Ascending aorta (tissue), 2 donors: ENCODE results near the gene STXBP5. TPM values are rescaled to one million over a fixed set of nuclear protein-coding genes. Genes with fewer than 3 reads are reported as not detected.

ENCODE experiments used
- DNase-seq, 2 donors: peaks; one replicate each; pipeline ENCODE4 v3.0.0-alpha.2; 2019; ENCODE audit warnings: low spot score in 2 of 2
- H3K27ac ChIP-seq, 2 donors: fragments of 200-600 bp; sonication (generic); one replicate each; pipeline ENCODE4 v1.5.1; 2016 to 2017; ENCODE audit warnings: mild to moderate bottlenecking in 1 of 2
- H3K27me3 ChIP-seq: fragments of 200-600 bp; sonication (generic); one replicate; pipeline ENCODE4 v1.5.1; 2017
- H3K36me3 ChIP-seq, 2 donors: fragments of 200-600 bp; sonication (generic); one replicate each; pipeline ENCODE4 v1.5.1; 2016
- H3K4me1 ChIP-seq, 2 donors: fragments of 200-600 bp; sonication (generic); one replicate each; pipeline ENCODE4 v1.5.1; 2016 to 2017; ENCODE audit warnings: mild to moderate bottlenecking in 1 of 2
- H3K4me3 ChIP-seq, 2 donors: fragments of 200-600 bp; sonication (generic); one replicate each; pipeline ENCODE4 v1.5.1; 2016 to 2017; ENCODE audit warnings: mild to moderate bottlenecking in 1 of 2
- H3K9me3 ChIP-seq, 2 donors: fragments of 200-600 bp; sonication (generic); one replicate each; pipeline ENCODE4 v1.5.1; 2016
- intact Hi-C: fragments of 100-400 bp; cut with DNase I; formaldehyde crosslinking; loops from one replicate; pipeline ENCODE4 v1.15.1; 2023
- total RNA-seq: library from RNA; depleted of rRNA; stranded (reverse); fragments of >200 nt; gene quantifications from one replicate; pipeline ENCODE4 v1.1.0, GENCODE V29; 2016
- TF ChIP-seq, protein P1 (sequence below), 3 experiments: fragments of 200-600 bp in 2 of 3; fragments of 450-650 bp in 1 of 3; sonication (generic) in 2 of 3; IDR thresholded peaks; one replicate each; pipeline ENCODE4 v1.5.1; 2016 to 2019; ENCODE audit warnings: antibody characterized with exemption in 3 of 3, mild to moderate bottlenecking in 1 of 3, moderate library complexity in 1 of 3

STXBP5 gene
- total RNA-seq, 1 donor from 2014 or later = 13.6 TPM

DNA sequence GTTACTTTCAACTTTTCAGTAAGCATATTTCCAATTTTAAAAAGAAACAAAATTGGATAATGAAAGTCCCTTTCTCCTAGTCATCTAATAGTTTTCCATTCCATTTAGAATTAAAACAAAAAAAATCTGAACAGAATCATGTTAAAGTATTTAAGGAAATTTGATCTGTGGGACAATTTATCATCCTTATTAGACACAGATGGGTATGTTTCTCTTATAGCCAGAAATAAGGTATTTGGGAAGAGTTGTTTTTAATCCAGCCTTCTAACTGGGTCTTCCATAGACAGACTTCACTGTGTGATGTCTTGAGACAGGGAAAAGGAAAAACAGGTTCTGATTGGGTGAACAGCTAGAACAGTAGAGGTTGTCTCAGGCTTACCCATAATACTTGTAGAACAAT is 39.5 kb upstream of the STXBP5 start:
- DNase-seq = no peak
- Histone ChIP-seq H3K27me3 (no peaks in the 10 kb centered on the region), H3K27ac (no peak overlapping the region), H3K4me3 (no peak overlapping the region), H3K4me1 (no peaks in the 10 kb centered on the region), H3K36me3 (no peaks in the 10 kb centered on the region), H3K9me3 (no peaks in the 10 kb centered on the region)
- TF ChIP-seq, protein P1, sequence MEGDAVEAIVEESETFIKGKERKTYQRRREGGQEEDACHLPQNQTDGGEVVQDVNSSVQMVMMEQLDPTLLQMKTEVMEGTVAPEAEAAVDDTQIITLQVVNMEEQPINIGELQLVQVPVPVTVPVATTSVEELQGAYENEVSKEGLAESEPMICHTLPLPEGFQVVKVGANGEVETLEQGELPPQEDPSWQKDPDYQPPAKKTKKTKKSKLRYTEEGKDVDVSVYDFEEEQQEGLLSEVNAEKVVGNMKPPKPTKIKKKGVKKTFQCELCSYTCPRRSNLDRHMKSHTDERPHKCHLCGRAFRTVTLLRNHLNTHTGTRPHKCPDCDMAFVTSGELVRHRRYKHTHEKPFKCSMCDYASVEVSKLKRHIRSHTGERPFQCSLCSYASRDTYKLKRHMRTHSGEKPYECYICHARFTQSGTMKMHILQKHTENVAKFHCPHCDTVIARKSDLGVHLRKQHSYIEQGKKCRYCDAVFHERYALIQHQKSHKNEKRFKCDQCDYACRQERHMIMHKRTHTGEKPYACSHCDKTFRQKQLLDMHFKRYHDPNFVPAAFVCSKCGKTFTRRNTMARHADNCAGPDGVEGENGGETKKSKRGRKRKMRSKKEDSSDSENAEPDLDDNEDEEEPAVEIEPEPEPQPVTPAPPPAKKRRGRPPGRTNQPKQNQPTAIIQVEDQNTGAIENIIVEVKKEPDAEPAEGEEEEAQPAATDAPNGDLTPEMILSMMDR (IDR thresholded peaks at IDR 0.05) = no peak
- intact Hi-C loops = no loop called here

DNA sequence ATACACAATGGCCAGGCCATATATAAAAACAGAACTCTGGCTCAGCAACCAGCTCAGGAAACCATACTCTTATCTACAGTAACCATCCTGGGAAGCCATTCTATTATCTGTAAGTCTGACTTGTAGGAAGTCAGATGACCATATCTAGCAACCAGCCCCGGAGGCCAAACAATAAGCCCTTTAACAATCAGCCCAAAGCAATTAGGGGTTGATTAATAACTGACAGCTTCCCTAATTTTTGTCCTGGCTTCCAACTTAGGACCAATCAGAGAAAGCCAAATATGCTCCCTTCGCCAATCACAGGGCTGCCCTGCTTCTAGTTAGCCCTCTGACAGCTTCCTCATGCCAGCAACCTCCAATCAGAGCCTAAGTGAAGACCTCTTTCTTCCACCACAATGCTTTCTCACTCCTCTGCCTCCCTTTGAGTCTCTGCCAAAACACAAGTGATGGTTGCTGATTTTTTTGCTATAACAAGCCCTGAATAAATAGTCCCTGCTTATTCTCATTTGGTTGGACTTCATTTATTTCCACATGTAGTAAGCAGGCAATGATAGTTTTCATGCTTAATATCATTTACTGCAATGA is 37.8 kb upstream of the STXBP5 start:
- H3K36me3 ChIP-seq = no peaks in the 10 kb centered on the region
- DNase-seq = no peak
- intact Hi-C loops = no loop called here
- TF ChIP-seq, protein P1 (IDR thresholded peaks at IDR 0.05) = no peak
- H3K9me3 ChIP-seq = no peaks in the 10 kb centered on the region
- H3K4me3 ChIP-seq = no peak overlapping the region
- H3K27me3 ChIP-seq = no peaks in the 10 kb centered on the region
- no peaks in the 10 kb centered on the region for H3K4me1 ChIP-seq
- no peak overlapping the region for H3K27ac ChIP-seq

DNA sequence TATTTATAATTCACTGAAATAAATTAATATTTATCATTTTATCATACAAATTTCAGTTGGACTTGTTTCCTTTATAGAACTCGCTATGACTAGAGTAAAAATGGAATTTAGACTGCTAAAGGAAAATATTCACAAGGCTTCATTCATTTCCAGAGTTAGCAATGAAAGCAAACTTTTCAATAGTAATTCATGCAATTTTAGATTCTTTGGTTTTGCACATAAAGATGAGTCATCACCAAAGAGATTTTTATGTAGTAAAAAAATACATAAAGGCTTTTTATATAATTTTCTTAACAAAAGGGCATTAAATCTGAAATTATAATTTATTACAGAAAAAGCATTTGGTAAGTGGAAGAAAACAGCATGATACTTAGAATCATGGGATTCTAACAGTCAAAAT is 37.2 kb upstream of the STXBP5 start:
- no peaks in the 10 kb centered on the region for H3K36me3 ChIP-seq
- TF ChIP-seq, protein P1 (IDR thresholded peaks at IDR 0.05) = no peak

DNA sequence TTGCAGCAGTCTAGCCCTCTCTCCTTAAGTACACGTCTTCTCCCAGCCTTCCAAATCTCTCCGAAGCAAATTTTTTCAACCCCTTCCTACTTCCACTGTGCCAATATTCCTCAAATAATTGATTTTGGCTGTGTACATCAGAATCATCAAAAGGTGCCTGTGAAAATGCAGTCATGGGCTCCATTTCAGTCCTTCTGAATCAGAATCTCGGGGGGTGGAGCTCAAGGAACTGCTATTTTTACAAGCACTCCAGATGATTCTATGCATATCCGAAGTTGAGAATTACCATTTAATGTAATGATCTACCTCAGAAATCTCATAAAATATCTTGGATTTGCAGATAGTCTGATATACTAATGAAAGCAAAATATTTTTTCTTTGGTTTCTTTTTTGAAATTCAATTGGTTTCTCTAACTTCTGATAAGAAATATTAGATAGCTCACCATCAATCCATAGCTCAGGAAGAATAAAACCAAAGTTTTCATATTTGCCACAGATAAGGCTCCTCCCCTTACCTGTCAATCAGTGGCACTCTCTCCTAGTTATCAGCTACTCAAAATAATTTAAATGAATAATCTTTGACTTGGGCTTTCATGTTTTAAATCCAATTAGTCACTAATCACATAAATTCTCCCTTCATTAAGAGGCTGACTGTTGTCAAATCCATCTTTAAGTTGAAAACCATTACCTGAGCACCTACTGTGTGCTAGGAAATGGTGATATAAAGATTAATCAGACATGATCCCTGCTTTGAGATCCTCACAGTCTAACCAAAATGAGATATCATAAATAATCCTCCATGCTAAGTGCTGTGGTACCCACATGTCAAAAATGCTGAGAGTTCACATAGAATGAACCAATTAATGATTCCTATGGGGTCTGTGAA is 36.4 kb upstream of the STXBP5 start:
- intact Hi-C loops = no loop called here
- Histone ChIP-seq H3K4me3 (peak overlapping the region in 1 of 2 donors; percentile 4), H3K27me3 (no peaks in the 10 kb centered on the region), H3K27ac (no peak overlapping the region), H3K36me3 (no peaks in the 10 kb centered on the region), H3K9me3 (no peaks in the 10 kb centered on the region), H3K4me1 (no peaks in the 10 kb centered on the region)
- TF ChIP-seq, protein P1 (IDR thresholded peaks at IDR 0.05) = no peak
- DNase-seq = no peak

More for the DNA sequence above, 37.2 kb upstream of the STXBP5 start:
- no peak overlapping the region for H3K4me3 ChIP-seq
- no peaks in the 10 kb centered on the region for H3K4me1 ChIP-seq
- H3K27me3 ChIP-seq = no peaks in the 10 kb centered on the region
- H3K27ac ChIP-seq = no peak overlapping the region
- intact Hi-C loops = no loop called here
- H3K9me3 ChIP-seq = no peaks in the 10 kb centered on the region
- no peak for DNase-seq

DNA sequence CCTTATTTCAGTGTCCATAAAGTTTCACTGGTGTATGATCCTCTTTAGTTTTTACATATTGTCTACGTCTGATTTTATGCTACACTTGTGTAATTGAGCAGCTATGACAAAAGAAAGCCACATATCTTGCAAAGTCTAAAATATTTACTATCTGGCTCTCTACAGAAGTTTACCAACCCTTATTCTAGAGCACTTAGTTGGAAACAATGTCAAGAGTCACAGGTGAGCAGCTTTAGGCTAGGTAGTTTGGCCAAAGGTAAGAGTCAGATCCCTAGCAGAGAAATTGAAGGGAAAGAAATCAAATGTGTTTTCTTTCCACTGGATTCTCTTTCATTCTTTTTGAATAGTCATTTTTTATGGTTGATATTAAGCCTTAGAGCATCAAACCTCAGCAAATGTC is 34.7 kb upstream of the STXBP5 start:
- DNase-seq = no peak
- H3K36me3 ChIP-seq = no peaks in the 10 kb centered on the region
- no peaks in the 10 kb centered on the region for H3K9me3 ChIP-seq
- H3K4me1 ChIP-seq = no peaks in the 10 kb centered on the region
- no peak overlapping the region for H3K4me3 ChIP-seq
- H3K27ac ChIP-seq = no peak overlapping the region
- H3K27me3 ChIP-seq = no peaks in the 10 kb centered on the region
- TF ChIP-seq, protein P1 (IDR thresholded peaks at IDR 0.05) = no peak
- intact Hi-C loops = no loop called here
